Measurements from ENCODE around the gene MTR.

DNA sequence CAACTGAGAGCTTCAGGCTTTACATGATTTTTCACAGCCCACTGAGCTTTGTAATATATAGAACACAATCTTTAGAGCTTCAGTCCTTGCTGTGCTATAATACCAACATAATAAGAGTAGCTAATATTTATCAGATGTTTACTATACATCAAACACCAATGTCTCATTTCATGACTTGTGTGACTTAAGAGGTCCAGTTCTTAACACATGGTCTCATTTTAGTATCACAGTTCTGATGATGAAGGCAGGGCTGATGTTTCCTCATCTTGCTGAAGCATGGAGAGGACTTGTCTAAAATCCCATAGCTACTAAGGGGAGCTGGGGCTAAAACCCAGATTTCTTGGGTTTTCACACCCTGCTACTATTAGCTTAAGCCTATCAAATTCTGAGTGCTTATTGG, 5.5 kb downstream of the MTR start:
- TF ChIP-seq POLR2A (IDR thresholded peaks at IDR 0.05; ENCODE audit: low read depth, low read length) (no peak), POLR2AphosphoS5 (IDR thresholded peaks at IDR 0.05; ENCODE audit: low read depth, low read length) (no peak), TAF1 (IDR thresholded peaks at IDR 0.05; ENCODE audit: borderline replicate concordance, low read depth, low read length) (no peak)

Data from GM12892 (cell line).